Hepatic stellate cell (primary cell): ENCODE data around the gene C16orf74.
A peak's percentile ranks its signal among the peaks of the same experiment; 100 is the strongest.

ENCODE experiments used
- DNase-seq: peaks from one replicate; pipeline ENCODE4 v3.0.0; 2011; ENCODE audit warnings: low spot score

C16orf74 gene

DNA sequence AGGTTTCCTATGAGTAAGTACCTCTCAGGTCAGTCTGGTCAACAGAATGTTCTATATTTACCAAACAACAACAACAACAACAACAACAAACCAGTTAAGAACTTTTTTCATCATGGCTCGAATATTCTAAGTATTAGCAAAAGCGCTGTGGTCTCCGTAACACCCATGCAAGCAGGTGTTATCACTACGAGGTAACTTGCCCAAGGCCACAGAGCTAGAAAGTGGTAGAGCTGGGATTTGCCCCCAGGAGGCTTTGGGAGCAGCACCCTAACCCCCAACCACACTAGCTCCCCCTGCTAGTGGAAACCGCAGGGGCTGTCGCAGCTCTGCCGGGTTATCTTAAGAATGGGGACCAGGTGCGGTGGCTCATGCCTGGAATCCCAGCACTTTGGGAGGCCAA is 23.9 kb upstream of the C16orf74 start:
- DNase-seq = no peak

DNA sequence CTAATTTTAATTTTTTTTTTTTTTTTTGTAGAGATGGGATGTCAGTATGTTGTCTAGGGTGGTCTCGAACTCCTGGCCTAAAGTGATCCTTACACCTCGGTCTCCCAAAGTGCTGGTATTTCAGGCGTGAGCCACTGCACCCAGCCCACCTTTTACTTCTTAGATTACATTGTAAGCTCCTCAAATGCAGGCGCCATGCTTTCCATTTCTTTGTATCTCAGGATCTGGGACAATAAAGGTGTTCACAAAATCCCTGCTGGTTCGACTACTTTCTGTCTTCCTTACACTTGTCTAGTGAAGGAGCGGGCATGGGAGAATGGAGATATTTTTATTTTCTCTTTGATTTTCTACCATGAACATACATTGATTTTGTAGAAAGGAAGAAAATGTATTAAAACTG is 23.2 kb upstream of the C16orf74 start:
- no peak for DNase-seq

GRCh38 chr16:85773044-85773443 is 22.1 kb upstream of the C16orf74 start:
- DNase-seq = no peak

DNA sequence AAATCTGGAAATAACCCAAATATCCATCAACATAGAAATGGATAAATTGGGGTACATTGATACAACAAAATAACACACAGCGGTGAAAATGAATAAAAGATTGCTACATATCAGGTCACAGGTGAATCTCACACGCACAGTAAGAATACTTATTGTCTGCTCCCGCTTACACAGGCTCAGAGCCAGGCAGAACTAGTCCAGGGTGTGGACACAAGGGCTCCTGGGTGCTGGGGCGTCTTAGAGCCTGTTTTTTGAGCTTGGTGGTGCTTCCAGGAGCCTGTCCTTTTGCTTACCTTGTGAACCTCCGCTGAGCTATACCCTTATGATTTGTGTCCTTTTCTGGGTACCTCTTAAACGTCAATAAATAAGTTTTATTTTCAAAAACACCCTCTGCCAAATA is 19.8 kb upstream of the C16orf74 start:
- DNase-seq = no peak

GRCh38 chr16:85768199-85768598 is 17.3 kb upstream of the C16orf74 start:
- DNase-seq = no peak

- peak; percentile 97 for DNase-seq
These were observed 16.6 kb upstream of the C16orf74 start for GRCh38 chr16:85767531-85767930.

DNA sequence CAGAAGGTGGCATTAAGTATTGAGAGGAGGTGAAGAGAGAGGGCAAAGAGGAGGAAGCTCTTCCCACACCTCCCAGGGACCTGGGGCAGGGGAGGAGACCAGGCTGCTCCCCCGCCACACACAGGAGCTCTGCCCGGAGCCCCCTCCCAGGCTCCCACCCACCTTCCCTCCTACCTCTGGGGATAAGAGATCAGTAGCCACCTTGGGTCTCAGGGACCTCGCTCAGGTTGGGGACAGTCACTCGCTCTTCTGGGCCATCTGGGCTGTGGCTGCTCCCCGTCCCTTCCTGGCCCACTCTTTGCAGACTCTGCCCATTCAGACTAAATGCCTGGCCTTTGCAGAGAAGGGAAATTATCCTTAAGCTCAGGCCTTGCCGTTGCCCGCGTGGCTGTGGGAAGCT is 14.9 kb upstream of the C16orf74 start:
- DNase-seq = no peak

GRCh38 chr16:85765211-85765610 is 14.3 kb upstream of the C16orf74 start:
- no peak for DNase-seq

GRCh38 chr16:85763616-85764015 is 12.7 kb upstream of the C16orf74 start:
- DNase-seq = no peak

DNA sequence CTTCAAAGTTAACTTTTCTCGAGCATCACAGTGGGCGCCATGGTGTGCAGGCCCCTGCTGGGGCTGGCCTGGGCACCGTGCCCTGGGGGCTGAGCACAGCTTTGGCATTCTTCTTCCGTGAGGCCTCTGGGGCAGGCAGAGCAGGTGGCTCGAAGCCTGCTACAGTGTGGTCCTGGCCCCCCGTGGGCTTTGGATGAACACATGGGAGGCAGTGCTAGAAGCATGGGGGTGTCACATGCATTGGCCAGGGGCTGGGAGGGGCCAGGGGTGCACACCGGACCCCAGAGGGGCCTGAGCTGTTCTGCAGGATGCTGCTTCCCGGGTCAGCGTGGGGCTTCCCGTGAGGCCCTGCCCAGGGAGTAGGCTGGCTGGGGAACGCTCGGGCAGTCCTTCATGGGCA is 12.1 kb upstream of the C16orf74 start:
- no peak for DNase-seq

- no peak for DNase-seq
These were observed 11.0 kb upstream of the C16orf74 start for GRCh38 chr16:85761861-85762260.

DNA sequence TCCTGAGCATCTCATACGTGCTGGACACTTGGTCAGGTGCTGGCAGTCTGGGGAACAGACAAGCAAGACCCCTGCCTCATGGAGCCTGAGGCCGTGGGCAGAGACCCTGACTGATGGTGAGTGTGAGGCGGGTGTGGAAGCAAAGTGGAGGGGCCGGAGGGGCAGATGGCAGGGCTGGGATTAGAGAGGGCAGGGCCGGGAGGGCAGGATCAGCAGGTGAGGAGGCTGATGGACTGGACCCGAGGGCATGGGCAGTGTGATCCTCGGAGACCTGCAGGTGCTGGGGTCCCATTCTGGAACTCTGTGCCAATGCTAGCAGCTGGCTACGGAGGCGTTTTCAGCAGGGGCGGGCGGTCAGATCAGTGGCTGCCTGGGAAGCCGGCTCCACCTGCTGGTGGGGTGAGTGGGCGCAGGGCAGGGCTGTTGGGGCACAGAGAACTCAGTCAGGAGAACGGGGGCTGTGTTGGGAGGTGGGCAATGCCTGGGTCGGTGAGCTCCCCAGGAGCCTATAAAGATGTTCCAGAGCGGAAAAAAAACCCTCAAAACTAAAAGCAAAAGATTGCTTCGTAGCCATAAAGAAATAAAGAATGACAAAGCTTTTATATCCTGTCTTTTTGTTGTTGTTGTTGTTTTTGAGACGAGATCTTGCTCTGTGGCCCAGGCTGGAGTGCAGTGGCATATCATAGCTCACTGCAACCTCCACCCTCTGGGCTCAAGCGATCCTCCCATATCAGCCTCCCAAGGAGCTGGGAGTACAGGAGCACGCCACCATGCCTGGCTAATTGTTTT is 8.9 kb upstream of the C16orf74 start:
- DNase-seq = no peak

- no peak for DNase-seq
These were observed 8.2 kb upstream of the C16orf74 start for GRCh38 chr16:85759136-85759535.

DNA sequence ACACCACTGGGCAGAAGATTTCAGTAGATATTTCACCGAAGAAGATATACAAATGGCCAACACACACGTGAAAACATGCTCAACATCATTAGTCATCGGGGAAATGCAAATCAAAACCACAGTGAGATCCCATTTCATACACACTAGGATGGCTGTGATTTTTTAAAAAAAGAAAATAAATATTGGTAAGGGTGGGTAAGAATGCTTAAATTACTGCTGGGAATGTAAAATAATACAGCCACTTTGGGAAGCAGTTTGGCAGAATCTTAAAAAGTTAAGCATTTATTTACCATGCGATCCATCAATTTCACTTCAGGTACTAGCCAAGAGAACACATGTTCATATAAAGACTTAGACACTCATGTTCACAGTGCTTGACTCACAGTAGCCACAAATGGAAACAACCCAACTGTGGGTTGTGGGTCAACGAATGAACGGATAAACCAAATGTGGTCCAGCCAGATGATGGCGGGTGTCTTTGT is 6.5 kb upstream of the C16orf74 start:
- no peak for DNase-seq

DNA sequence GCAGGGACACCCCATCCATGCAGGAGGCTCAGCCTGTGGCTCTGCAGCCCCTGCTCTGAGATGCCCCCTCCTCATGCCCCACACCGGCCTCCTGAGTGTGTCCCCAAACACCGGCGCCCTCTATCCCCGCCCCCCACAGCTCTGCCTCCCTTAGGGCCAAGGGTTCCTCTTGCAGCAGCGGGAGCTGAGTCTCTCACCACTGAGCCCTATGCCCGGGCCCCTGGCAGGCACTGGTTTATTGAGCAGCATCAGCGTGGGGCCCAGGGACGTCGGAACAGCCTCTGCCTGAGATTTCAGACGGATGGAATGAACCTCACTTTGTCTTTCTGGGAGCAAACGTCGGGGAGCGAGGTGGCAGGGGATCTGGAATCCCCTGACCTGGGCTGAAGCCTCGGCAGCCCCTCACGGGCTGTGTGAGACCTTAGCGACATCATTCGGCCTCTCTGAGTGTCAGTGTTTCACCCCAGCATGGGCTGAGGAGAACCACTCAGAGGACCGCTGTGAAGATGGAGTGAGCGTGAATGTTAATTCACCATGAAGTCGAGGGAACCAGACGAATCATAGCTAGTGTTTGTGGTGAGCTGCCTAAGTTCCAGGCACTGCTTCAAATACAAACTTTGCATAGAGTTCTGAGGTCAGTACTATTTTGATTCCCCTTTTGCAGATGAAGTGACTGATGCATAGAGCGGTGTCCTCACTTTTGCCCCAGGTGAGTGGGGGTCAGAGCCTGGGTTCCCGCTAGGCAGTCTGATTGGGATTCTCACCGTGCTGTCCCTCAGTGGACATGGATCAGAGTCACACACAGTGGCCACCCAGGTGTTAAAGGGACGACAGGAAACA is 5.3 kb upstream of the C16orf74 start:
- no peak for DNase-seq

- DNase-seq = no peak
These were observed 3.5 kb upstream of the C16orf74 start for GRCh38 chr16:85754413-85754812.

DNA sequence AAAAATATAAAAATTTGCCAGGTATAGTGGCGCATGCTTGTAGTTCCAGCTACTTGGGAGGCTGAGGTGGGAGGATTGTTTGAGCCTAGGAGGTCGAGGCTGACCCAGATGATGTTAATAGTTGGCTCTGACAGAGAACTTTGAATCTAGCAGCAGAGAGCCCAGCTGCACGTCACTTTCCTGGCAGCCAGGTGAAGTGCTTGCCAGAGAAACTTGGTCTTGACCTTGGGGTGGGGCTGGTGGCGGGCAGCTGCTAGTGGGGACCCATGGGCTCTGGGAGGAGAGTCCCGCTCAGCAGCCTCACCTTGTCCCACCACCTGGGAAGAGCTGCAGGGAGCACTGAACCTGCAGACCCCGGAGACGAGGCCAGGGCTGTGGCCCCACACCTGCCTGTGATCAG is 3.1 kb upstream of the C16orf74 start:
- no peak for DNase-seq

GRCh38 chr16:85753559-85753958 is 2.7 kb upstream of the C16orf74 start:
- DNase-seq = no peak

GRCh38 chr16:85752511-85753420 is 1.9 kb upstream of the C16orf74 start:
- peak; percentile 83 for DNase-seq

GRCh38 chr16:85751698-85752501 is 1.0 kb upstream of the C16orf74 start:
- DNase-seq = no peak

- DNase-seq = peak; percentile 81
These were observed 610 bp downstream of the C16orf74 start for GRCh38 chr16:85750146-85750826.
